Stromal cell of bone marrow (primary cell): Measurements from ENCODE around the gene PSMA2.

ENCODE experiments used
- DNase-seq: peaks from one replicate; pipeline ENCODE4 v3.0.0-alpha.2; 2012; ENCODE audit warnings: low read depth

PSMA2 gene

GRCh38 chr7:42931834-42932651 lies at the start of gene PSMA2, which contains the start of gene MRPL32:
Gene PSMA2, minus strand, starts transcription at chr7:42932174. Its CDS starts 16 bp downstream, at chr7:42932158.
Gene MRPL32, plus strand, starts transcription at chr7:42932376. Its CDS starts 11 bp downstream, at chr7:42932387.
- peak; percentile 98 for DNase-seq

GRCh38 chr7:42981601-42982000 lies 49.6 kb upstream of the PSMA2 start:
- DNase-seq: no peak

GRCh38 chr7:42980514-42980913 lies 48.5 kb upstream of the PSMA2 start:
- DNase-seq: no peak

- no peak for DNase-seq
Measured at GRCh38 chr7:42980084-42980483, 48.1 kb upstream of the PSMA2 start.

GRCh38 chr7:42978496-42978895 lies 46.5 kb upstream of the PSMA2 start:
- peak; percentile 0 for DNase-seq

DNA sequence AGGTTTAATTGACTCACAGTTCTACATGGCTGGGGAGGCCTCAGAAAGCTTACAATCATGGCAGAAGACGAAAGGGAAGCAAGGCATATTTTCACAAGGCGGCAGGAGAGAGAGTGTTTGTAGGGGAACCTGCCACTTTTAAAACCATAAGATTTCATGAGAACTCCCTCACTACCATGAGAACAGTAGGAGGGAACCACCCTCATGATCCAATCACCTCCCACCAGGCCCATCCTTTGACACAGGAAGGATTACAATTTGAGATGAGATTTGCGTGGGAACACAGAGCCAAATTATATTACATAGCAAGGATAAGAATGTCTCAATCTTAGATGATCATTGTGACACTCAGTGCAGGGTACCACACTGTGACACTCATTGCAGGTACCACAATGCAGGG lies 44.4 kb upstream of the PSMA2 start:
- DNase-seq: no peak

DNA sequence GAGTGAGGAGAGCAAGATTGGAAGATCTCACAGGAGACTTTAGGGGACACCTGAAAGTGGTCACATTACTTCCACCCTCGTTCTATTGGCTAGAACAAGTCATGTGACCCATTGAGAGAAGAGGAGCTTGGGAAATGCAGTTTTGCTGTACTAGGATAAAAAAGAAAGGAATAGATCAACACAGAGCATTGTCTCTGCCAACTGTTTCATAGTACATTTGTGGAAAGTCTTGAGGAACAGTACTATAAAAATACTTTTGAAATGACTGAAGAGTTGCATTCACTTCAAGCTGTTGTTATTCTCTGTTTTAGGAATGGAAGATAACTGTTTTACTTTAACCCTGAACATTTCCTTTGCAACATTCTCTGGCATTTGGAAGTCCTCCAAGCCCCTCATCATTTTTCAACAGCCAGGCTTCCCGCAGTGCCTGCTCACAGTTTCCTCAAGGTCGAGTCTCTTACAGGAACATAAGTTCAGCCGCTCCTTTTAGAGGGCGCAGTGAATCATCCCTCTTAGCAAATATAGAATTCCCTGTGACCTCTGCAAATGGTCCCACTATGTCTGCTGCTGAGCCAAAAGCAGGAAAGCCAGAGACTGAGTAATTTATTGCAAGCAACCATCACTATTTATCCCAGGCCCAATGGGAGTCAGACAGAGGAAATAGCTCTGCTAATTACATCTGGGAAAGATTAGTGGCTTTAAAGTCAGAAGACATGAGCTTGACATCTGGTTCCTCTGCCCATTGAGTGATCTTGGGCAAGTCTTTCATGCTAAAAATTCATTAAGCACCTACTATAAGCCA lies 40.9 kb upstream of the PSMA2 start:
- DNase-seq: peak; percentile 99

- DNase-seq: no peak
Measured at GRCh38 chr7:42967391-42967790, 35.4 kb upstream of the PSMA2 start.

DNA sequence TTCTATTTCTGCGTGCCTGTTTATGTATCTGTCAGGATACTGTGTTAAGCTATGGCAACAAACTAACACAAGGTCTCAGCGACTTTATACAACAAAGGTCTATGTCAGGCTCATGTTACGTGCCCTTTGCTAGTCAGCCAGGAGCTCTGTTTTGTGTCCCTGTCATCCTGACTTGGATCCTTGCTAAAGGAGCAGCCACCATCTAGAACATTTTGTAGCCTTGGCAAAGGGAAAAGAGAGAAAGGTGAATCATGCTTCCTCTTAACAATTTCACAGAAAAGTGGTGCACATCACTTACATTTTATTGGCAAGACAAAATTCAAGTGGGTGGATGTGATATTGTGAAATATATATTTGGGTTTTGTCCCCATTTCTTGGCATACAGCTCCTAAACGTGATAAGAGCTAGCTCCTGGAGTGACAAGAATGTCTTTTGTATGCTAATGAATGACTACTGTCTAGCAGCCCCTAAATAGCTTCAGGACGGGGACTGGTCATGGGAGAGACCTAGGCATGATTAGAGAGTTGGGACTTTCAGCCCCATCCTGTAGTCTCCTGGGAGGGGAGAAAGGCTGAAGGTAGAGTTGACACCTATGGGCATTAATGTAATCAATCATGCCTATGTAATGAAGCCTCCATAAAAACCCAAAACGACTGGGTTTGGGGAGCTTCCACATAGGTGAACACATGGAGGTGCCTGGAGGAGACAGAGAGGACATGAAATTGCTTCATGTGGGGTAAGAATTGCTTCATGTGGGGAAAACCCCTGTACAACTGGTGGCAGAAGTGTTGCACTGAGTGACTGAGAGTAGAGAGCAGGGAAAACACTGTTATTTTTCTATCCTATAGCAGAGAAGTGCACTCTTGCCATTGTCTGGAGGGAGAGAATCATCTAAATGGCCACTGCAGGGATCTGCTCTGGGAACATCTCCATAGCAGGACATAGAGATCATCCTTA lies 33.2 kb upstream of the PSMA2 start:
- DNase-seq: no peak

DNA sequence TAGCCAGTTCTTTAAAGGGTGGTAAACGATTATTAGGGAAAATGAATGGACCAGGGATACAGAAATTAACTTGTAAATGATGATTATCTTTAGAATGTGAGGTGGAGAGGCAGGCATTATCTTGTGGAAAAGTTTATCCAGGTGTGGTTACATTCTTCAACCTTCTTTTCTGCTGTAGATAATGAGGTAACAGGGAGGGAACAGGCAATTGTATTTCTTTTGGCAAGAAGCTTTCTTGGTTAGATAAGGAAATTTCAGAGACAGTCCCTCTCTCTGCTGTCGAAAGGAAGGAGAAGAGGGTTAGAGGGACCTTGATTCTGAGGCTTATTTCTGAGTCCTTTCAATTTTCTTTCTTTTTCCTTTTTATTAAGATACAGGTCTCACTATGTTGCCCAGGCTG lies 32.3 kb upstream of the PSMA2 start:
- DNase-seq: no peak

GRCh38 chr7:42961170-42961569 lies 29.2 kb upstream of the PSMA2 start:
- DNase-seq: no peak

- DNase-seq: no peak
Measured at GRCh38 chr7:42960762-42961161, 28.8 kb upstream of the PSMA2 start.

DNA sequence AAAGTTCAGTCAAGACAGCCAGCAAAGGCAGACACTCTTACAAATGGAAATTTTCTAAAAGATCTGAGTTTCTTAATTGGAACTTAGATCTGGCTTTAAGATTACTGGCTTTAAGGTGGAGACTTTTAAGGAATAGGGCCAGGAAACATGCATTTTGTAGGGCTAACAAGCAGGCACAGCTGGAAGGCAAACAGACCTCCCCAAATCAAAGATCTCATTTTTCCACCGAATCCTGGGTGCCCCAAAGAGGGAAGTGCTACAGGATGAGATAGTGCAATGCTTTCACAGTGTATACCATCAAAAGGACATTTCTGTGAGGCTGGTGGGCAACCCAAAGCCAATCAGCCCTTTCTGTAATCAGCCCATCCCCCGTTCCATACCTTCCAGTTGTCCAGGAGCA lies 27.6 kb upstream of the PSMA2 start:
- no peak for DNase-seq

DNA sequence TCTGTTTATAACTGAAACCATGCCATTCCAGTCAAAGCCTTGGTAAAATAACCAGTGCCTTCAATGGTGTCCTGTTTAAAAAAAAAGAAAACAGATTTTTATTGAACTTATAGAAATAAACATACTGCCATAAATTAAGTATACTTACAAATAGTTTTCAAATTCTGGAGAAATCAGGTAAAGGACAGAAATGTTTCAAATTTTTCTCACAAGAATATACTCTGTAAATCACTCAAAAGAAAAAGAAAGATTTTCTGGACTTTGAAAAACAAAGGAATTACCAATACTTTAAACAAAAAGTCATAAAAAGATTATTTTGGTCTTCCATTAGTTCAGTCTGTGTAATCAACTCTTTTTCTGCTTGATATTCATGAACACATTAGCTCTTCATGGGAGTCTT lies 24.1 kb upstream of the PSMA2 start:
- no peak for DNase-seq

DNA sequence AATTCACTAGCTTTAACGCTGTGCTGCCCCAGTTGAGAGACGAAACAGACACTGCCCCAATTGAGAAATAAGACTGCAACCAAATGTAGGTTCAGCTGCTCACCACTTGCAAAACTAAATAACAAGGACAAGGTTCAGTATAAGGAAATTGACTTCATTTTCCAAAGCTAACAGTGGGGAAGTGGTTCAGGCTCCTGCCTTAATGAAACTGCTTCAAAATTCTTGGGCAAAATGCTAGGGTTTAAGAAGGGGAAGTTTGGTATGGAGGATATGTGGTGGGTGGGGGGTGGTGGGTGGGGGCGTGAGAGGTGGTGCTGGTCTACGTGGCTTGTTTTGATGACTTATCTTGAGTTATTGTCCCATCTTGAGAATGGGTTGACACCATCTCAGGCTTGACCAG lies 22.0 kb upstream of the PSMA2 start:
- DNase-seq: no peak

DNA sequence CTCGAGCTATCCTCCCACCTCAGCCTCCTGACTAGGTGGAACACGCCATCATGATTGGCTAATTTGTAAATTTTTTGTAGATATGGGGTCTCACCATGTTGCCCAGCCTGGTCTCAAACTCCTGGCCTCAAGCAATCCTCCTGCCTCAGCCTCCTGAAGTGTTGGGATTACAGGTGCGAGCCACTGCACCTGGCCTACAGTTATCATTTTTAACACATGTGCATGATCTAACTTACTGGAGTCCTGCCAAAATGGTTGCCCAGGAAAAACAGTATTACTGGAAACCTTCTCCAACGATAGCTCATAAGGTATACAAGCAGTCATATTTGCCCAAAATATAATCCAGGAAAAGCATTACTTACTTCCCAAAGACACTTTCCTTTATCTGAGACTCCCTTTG lies 20.4 kb upstream of the PSMA2 start:
- no peak for DNase-seq

- DNase-seq: no peak
Measured at GRCh38 chr7:42950417-42950816, 18.4 kb upstream of the PSMA2 start.

- DNase-seq: no peak
Measured at GRCh38 chr7:42947521-42947920, 15.5 kb upstream of the PSMA2 start.

DNA sequence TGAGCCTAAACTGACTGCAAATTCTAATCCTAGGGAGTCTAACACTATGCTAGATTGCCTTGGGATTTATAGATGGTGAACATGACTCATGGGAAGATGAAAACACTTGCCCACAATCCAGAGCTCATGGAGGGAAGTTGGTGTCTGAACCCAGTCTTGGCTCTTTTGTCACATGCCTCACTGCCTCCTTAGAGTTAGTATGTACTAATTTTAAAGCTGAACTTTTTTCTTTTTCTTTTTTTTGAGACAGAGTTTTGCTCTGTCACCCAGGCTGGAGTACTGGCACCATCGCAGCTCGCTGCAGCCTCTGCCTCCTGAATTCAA lies 14.6 kb upstream of the PSMA2 start:
- no peak for DNase-seq

- no peak for DNase-seq
Measured at GRCh38 chr7:42945821-42946626, 14.1 kb upstream of the PSMA2 start.
